ENCODE data around the gene TCF7. TPM values are rescaled to one million over a fixed set of nuclear protein-coding genes. Genes with fewer than 3 reads are reported as not detected.

Gene TCF7
- polyA plus RNA-seq, 1 experiment: 2.1 TPM

GRCh38 chr5:134145041-134145757, 30.7 kb downstream of the TCF7 start:
- no peak for DNase-seq (ENCODE audit: low read depth, low spot score)
- ChIA-PET POLR2A (no interaction called here), CTCF (interaction anchor here (0.6 to 20.0 kb wide), 7 partner anchors 8 to 106 kb away, joined by 3 to 458 read pairs (median 5); no protein-coding TSS in a partner anchor)
- Histone ChIP-seq H3K9me3 (ENCODE audit: control insufficient read depth, insufficient read depth, low read length) (no peaks in the 10 kb centered on the region), H3K4me3 (ENCODE audit: low read depth, low read length) (no peak overlapping the region), H3K27ac (ENCODE audit: low read depth, low read length) (no peak overlapping the region), H3K27me3 (ENCODE audit: control insufficient read depth, insufficient read depth, low read length) (no peaks in the 10 kb centered on the region)
- TF ChIP-seq CTCF (IDR thresholded peaks at IDR 0.05; ENCODE audit: low read depth, low read length): no peak

- DNase-seq (ENCODE audit: low read depth, low spot score): no peak
- ChIA-PET POLR2A (interaction anchor here (0.9 to 2.3 kb wide), 3 partner anchors 13 to 30 kb away, joined by 3 to 17 read pairs (median 3); partner anchors contain the start of gene SKP1), CTCF (interaction anchor here (0.6 to 20.0 kb wide), 10 partner anchors 9 to 578 kb away, joined by 3 to 458 read pairs (median 4); no protein-coding TSS in a partner anchor)
- Histone ChIP-seq H3K9me3 (ENCODE audit: control insufficient read depth, insufficient read depth, low read length) (no peaks in the 10 kb centered on the region), H3K27ac (ENCODE audit: low read depth, low read length) (peak overlapping the region; percentile 21), H3K4me3 (ENCODE audit: low read depth, low read length) (no peak overlapping the region), H3K27me3 (ENCODE audit: control insufficient read depth, insufficient read depth, low read length) (no peaks in the 10 kb centered on the region)
- peak; percentile 87 for TF ChIP-seq CTCF (IDR thresholded peaks at IDR 0.05; ENCODE audit: low read depth, low read length)
Measured at GRCh38 chr5:134145779-134146581, 31.5 kb downstream of the TCF7 start.

- no peak for TF ChIP-seq CTCF (IDR thresholded peaks at IDR 0.05; ENCODE audit: low read depth, low read length)
- Histone ChIP-seq H3K4me3 (ENCODE audit: low read depth, low read length) (no peak overlapping the region), H3K27me3 (ENCODE audit: control insufficient read depth, insufficient read depth, low read length) (no peaks in the 10 kb centered on the region), H3K9me3 (ENCODE audit: control insufficient read depth, insufficient read depth, low read length) (no peaks in the 10 kb centered on the region), H3K27ac (ENCODE audit: low read depth, low read length) (peak overlapping the region; percentile 21)
- ChIA-PET POLR2A (interaction anchor here (0.6 to 2.3 kb wide), 4 partner anchors 12 to 1500 kb away, joined by 3 to 17 read pairs (median 3); partner anchors contain the start of gene SKP1), CTCF (interaction anchor here (0.5 to 20.0 kb wide), 6 partner anchors 8 to 107 kb away, joined by 3 to 458 read pairs (median 4); no protein-coding TSS in a partner anchor)
- DNase-seq (ENCODE audit: low read depth, low spot score): no peak
Measured at GRCh38 chr5:134146651-134147518, 32.4 kb downstream of the TCF7 start.

- POLR2A ChIA-PET: no interaction called here
- Histone ChIP-seq H3K9me3 (ENCODE audit: control insufficient read depth, insufficient read depth, low read length) (no peaks in the 10 kb centered on the region), H3K4me3 (ENCODE audit: low read depth, low read length) (no peak overlapping the region), H3K27ac (ENCODE audit: low read depth, low read length) (no peak overlapping the region), H3K27me3 (ENCODE audit: control insufficient read depth, insufficient read depth, low read length) (no peaks in the 10 kb centered on the region)
- CTCF ChIA-PET: interaction anchor here (20.0 kb wide), 1 partner anchor 109 kb away, joined by 458 read pairs; no protein-coding TSS in a partner anchor
- no peak for DNase-seq (ENCODE audit: low read depth, low spot score)
- no peak for TF ChIP-seq CTCF (IDR thresholded peaks at IDR 0.05; ENCODE audit: low read depth, low read length)
Measured at GRCh38 chr5:134148316-134148715, 33.8 kb downstream of the TCF7 start.
